ENCODE measurements around the gene EDEM2. TPM values are rescaled to one million over a fixed set of nuclear protein-coding genes. Genes with fewer than 3 reads are reported as not detected.
"Not testable (repeated sequence)": the region's sequence is repeated elsewhere in the genome, so short reads cannot be mapped to it uniquely, and the experiment has no call there.

EDEM2 gene
- total and polyA plus RNA-seq, 9 donors: 6.4 to 19.4 (median 13.4) TPM

DNA sequence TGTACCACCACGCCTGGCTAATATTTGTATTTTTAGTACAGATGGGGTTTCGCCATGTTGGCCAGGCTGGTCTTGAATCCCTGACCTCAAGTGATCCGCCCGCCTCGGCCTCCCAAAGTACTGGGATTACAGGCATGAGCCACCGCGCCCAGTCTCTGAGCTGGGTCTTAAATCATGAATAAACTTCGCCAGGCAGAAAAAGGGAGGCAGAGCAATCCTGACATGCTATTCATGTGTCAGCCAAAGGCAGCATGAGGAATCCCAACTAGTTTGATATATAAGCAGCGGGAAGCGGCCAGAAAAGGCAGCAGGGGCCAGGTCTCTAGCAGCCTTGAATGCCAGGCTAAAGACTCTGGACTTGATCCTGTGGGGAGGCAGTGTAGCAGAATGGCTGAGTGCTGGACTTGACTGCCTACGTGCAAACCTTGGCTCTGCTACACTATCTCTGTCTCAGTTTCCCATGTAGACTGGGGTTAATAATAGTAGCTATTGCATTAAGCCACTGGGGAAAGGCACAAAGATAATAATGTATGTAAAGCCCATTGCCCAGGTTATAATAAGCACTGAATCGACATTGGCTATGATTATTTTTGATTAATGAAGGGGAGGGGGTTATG lies 26.5 kb upstream of the EDEM2 start:
- no peak overlapping the region for H3K27ac ChIP-seq
- DNase-seq: no peak
- H3K4me3 ChIP-seq: no peak overlapping the region
- no peaks in the 10 kb centered on the region for H3K9me3 ChIP-seq
- H3K36me3 ChIP-seq: no peaks in the 10 kb centered on the region
- TF ChIP-seq, protein P1, sequence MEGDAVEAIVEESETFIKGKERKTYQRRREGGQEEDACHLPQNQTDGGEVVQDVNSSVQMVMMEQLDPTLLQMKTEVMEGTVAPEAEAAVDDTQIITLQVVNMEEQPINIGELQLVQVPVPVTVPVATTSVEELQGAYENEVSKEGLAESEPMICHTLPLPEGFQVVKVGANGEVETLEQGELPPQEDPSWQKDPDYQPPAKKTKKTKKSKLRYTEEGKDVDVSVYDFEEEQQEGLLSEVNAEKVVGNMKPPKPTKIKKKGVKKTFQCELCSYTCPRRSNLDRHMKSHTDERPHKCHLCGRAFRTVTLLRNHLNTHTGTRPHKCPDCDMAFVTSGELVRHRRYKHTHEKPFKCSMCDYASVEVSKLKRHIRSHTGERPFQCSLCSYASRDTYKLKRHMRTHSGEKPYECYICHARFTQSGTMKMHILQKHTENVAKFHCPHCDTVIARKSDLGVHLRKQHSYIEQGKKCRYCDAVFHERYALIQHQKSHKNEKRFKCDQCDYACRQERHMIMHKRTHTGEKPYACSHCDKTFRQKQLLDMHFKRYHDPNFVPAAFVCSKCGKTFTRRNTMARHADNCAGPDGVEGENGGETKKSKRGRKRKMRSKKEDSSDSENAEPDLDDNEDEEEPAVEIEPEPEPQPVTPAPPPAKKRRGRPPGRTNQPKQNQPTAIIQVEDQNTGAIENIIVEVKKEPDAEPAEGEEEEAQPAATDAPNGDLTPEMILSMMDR (IDR thresholded peaks at IDR 0.05): no peak
- no peak for TF ChIP-seq EP300 (IDR thresholded peaks at IDR 0.05)
- no peak for TF ChIP-seq POLR2A (IDR thresholded peaks at IDR 0.05)
- intact Hi-C loops (cut with DNase I): loop anchor here in 1 of 4 donors (5.0 kb wide), 1 partner anchor 714 kb away; no protein-coding TSS in a partner anchor
- 61 to 88% (median 83%) methylated on average over 12 of the region's 12 CpGs for WGBS, 3 donors
- peaks cover 2% of the 10 kb centered on the region for H3K4me1 ChIP-seq (ENCODE audit: insufficient read depth)
- H3K27me3 ChIP-seq: no peaks in the 10 kb centered on the region

DNA sequence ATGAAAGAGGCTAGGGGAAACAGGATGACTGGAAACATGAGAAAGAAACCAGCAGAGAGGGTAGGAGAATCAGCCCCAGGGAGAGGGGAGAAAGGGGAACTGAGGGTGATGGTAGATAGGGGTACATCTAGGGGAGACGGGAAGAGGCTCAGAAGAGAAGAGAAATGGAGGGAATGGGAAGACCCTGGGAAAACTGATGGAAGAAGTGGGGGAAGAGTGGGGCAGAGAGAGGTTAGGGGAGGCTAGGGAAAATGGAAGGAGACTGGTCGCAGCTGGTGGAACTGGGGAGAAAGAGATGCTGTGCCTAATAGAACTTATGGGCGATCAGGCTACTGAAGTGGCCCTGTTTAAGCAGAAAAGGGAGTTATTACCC lies 25.3 kb upstream of the EDEM2 start:
- 74 to 79% (median 75%) methylated on average over 3 of the region's 3 CpGs for WGBS, 3 donors
- TF ChIP-seq, protein P1 (IDR thresholded peaks at IDR 0.05): no peak
- no peak for TF ChIP-seq POLR2A (IDR thresholded peaks at IDR 0.05)
- no peak for TF ChIP-seq EP300 (IDR thresholded peaks at IDR 0.05)
- Histone ChIP-seq H3K4me1 (ENCODE audit: insufficient read depth) (peaks cover 2% of the 10 kb centered on the region), H3K27ac (peak overlapping the region in 1 of 2 donors; percentile 66), H3K27me3 (no peaks in the 10 kb centered on the region), H3K4me3 (peak overlapping the region; percentile 33), H3K9me3 (no peaks in the 10 kb centered on the region), H3K36me3 (no peaks in the 10 kb centered on the region)
- intact Hi-C loops (cut with DNase I): loop anchor here in 1 of 4 donors (5.0 kb wide), 1 partner anchor 715 kb away; no protein-coding TSS in a partner anchor
- no peak for DNase-seq

DNA sequence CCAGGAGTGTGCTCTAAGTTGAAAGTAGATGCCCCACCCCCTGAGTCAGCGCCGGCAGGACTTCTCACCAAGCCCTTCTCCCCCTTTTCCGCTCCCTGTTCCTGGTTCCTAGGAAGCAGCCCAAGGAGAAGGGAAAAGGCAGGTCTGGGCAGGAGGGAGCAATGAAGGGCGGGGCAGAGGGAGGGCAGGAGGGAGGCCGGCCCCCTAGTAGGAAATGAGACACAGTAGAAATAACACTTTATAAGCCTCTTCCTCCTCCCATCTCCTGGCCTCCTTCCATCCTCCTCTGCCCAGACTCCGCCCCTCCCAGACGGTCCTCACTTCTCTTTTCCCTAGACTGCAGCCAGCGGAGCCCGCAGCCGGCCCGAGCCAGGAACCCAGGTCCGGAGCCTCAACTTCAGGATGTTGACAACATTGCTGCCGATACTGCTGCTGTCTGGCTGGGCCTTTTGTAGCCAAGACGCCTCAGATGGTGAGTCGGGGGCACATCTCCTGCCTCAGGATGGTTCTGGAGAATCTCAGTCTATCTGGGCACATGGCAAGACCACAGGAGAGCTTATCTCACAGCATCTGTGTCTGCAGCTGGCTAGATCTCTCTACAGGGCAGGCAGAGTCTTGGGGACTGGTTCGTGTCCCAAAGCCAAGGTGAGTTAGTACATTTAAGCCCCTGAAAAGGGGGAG lies 24.8 kb upstream of the EDEM2 start, which contains the start of gene PROCR:
Gene PROCR, plus strand, starts transcription at position 320 of the 681 bp plus-strand sequence. Its CDS starts 83 bp downstream, at position 403.
- H3K27ac ChIP-seq: peak within 1 kb of the TSS in 1 of 2 donors; percentile 66
- H3K27me3 ChIP-seq: no peaks in the 10 kb centered on the region
- H3K36me3 ChIP-seq: no peaks in the 10 kb centered on the region
- peak within 1 kb of the TSS; percentile 33 for H3K4me3 ChIP-seq
- H3K4me1 ChIP-seq (ENCODE audit: insufficient read depth): peaks cover 2% of the 10 kb centered on the region
- TF ChIP-seq, protein P1 (IDR thresholded peaks at IDR 0.05): no peak
- TF ChIP-seq POLR2A (IDR thresholded peaks at IDR 0.05) (no peak), EP300 (IDR thresholded peaks at IDR 0.05) (no peak)
- no peaks in the 10 kb centered on the region for H3K9me3 ChIP-seq
- intact Hi-C loops (cut with DNase I): loop anchor here in 1 of 4 donors (5.0 kb wide), 1 partner anchor 715 kb away; no protein-coding TSS in a partner anchor
- WGBS, 3 donors: 2 to 3% (median 2%) methylated on average over 16 of the region's 16 CpGs
- peak; percentile 86 to 89 (median 87) for DNase-seq

DNA sequence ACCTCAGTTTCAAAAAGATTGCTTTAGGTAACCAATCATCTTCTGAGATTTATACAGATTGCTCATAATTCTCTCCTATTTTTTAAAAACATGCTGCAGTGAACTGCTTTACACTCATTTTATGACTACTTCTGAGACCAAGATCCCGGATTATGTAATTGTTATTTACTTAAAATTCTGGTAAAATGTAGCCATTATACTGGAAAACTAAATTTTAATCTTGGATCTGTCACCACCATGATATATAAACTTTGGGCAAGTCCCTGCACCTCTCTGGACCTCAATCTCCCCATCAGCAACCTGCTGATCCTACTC lies 24.3 kb upstream of the EDEM2 start:
- no peaks in the 10 kb centered on the region for H3K36me3 ChIP-seq
- no peaks in the 10 kb centered on the region for H3K27me3 ChIP-seq
- DNase-seq: no peak
- H3K4me3 ChIP-seq: peak overlapping the region; percentile 33
- WGBS, 3 donors: 21 to 42% (median 30%) methylated on average over 1 of the region's 1 CpG
- no peaks in the 10 kb centered on the region for H3K9me3 ChIP-seq
- intact Hi-C loops (cut with DNase I): loop anchor here in 1 of 4 donors (5.0 kb wide), 1 partner anchor 716 kb away; no protein-coding TSS in a partner anchor
- peak overlapping the region in 1 of 2 donors; percentile 66 for H3K27ac ChIP-seq
- TF ChIP-seq, protein P1 (IDR thresholded peaks at IDR 0.05): no peak
- TF ChIP-seq EP300 (IDR thresholded peaks at IDR 0.05) (no peak), POLR2A (IDR thresholded peaks at IDR 0.05) (no peak)
- peaks cover 4% of the 10 kb centered on the region for H3K4me1 ChIP-seq (ENCODE audit: insufficient read depth)

DNA sequence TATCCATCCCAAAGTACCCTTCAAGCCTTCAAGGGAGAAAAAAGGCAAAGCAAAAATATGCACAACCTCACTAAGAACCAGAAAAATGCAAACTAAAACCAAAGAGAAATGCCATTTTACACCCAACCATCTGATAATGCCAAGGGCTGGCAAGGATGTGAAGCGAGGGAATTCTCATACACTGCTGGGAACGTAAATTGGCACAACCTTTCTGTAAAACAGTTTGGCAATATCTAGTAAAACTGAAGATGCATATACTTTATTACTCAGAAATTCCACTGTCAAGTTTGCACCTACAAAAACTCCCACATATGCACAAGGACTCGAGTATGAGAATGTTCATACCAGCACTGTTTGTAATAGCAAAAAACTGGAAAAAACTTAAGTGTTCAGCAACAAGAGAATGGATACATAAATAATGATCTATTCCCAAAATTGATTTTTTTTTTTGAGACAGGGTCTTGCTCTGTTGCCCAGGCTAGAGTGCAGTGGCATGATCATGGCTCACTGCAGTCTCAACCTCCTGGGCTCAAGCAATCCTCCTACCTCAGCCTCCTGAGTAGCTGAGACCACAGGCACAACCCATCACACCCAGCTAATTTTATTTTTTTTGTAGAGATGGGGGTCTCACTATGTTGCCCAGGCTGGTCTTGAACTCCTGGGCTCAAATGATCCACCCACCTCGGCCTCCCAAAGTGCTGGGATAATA lies 21.7 kb upstream of the EDEM2 start:
- whole genome bisulfite sequencing, 3 donors: 46 to 61% (median 57%) methylated on average over 4 of the region's 4 CpGs
- intact Hi-C loops (cut with DNase I); H3K4me1 ChIP-seq (ENCODE audit: insufficient read depth); DNase-seq; H3K36me3 ChIP-seq; H3K9me3 ChIP-seq; H3K4me3 ChIP-seq; H3K27me3 ChIP-seq; H3K27ac ChIP-seq: not testable (repeated sequence)

All from ovary (tissue), 9 donors.